KMS-11 (cell line): ENCODE data around the gene ZRANB1.

Experiments
- H2AFZ ChIP-seq: fragments of 200-600 bp; sonication (generic); 2 replicates; pipeline ENCODE4 v1.6.1; 2016; ENCODE audit warnings: antibody characterized with exemption, mixed run types, low read depth
- H3K27ac ChIP-seq: fragments of 200-600 bp; sonication (generic); 2 replicates; pipeline ENCODE4 v1.6.1; 2016; ENCODE audit warnings: mild to moderate bottlenecking, mixed run types
- H3K27me3 ChIP-seq: fragments of 200-600 bp; sonication (generic); 2 replicates; pipeline ENCODE4 v1.6.1; 2017; ENCODE audit warnings: mild to moderate bottlenecking, low read depth, mixed run types, moderate library complexity; ENCODE audit not compliant: insufficient read depth
- H3K36me3 ChIP-seq: fragments of 200-600 bp; sonication (generic); 2 replicates; pipeline ENCODE4 v1.6.1; 2017; ENCODE audit warnings: mild to moderate bottlenecking, mixed run types; ENCODE audit not compliant: insufficient read depth
- H3K4me1 ChIP-seq: fragments of 200-600 bp; sonication (generic); 2 replicates; pipeline ENCODE4 v1.6.1; 2016; ENCODE audit warnings: mild to moderate bottlenecking, low read depth, mixed run types; ENCODE audit not compliant: poor library complexity, severe bottlenecking
- H3K4me2 ChIP-seq: fragments of 200-600 bp; sonication (generic); 2 replicates; pipeline ENCODE4 v1.7.0; 2016; ENCODE audit warnings: mild to moderate bottlenecking, mixed run types
- H3K4me3 ChIP-seq: fragments of 200-600 bp; sonication (generic); IDR thresholded peaks from 2 replicates; pipeline ENCODE4 v1.6.1; 2017; ENCODE audit warnings: low read depth, low read length, mixed read lengths; ENCODE audit not compliant: insufficient read depth
- H3K79me2 ChIP-seq: fragments of 200-600 bp; sonication (generic); 2 replicates; pipeline ENCODE4 v1.6.1; 2016; ENCODE audit warnings: low read depth, mixed run types; ENCODE audit not compliant: insufficient read depth
- H3K9ac ChIP-seq: fragments of 200-600 bp; sonication (generic); 2 replicates; pipeline ENCODE4 v1.6.1; 2016; ENCODE audit warnings: mild to moderate bottlenecking, mixed run types
- H4K20me1 ChIP-seq: fragments of 200-600 bp; sonication (generic); 2 replicates; pipeline ENCODE4 v1.6.1; 2016; ENCODE audit warnings: mild to moderate bottlenecking, mixed run types; ENCODE audit not compliant: insufficient read depth
- CTCF ChIP-seq: fragments of 200-600 bp; sonication (generic); conservative IDR thresholded peaks from 2 replicates; pipeline ENCODE4 v1.6.1; 2017; ENCODE audit warnings: low read depth, mild to moderate bottlenecking, antibody characterized with exemption, low read length, moderate library complexity, mixed read lengths

ZRANB1 gene

GRCh38 chr10:124898471-124898870, 43.5 kb upstream of the ZRANB1 start:
- Histone ChIP-seq H3K9ac (no peak overlapping the region), H3K27me3 (no peaks in the 10 kb centered on the region), H3K27ac (no peak overlapping the region), H3K36me3 (no peaks in the 10 kb centered on the region), H3K79me2 (no peaks in the 10 kb centered on the region), H2AFZ (no peak overlapping the region), H4K20me1 (no peaks in the 10 kb centered on the region), H3K4me2 (no peak overlapping the region), H3K4me3 (no peak overlapping the region), H3K4me1 (no peaks in the 10 kb centered on the region)
- no peak for TF ChIP-seq CTCF

GRCh38 chr10:124899151-124899550, 42.8 kb upstream of the ZRANB1 start:
- H3K4me3 ChIP-seq = no peak overlapping the region
- no peaks in the 10 kb centered on the region for H3K4me1 ChIP-seq
- no peak overlapping the region for H2AFZ ChIP-seq
- H3K9ac ChIP-seq = no peak overlapping the region
- no peaks in the 10 kb centered on the region for H3K79me2 ChIP-seq
- no peaks in the 10 kb centered on the region for H3K27me3 ChIP-seq
- no peaks in the 10 kb centered on the region for H4K20me1 ChIP-seq
- no peak overlapping the region for H3K4me2 ChIP-seq
- H3K36me3 ChIP-seq = no peaks in the 10 kb centered on the region
- TF ChIP-seq CTCF = no peak
- no peak overlapping the region for H3K27ac ChIP-seq

GRCh38 chr10:124902462-124902861, 39.5 kb upstream of the ZRANB1 start:
- Histone ChIP-seq H3K79me2 (no peaks in the 10 kb centered on the region), H2AFZ (no peak overlapping the region), H3K36me3 (no peaks in the 10 kb centered on the region), H4K20me1 (no peaks in the 10 kb centered on the region), H3K27me3 (no peaks in the 10 kb centered on the region), H3K9ac (no peak overlapping the region), H3K27ac (no peak overlapping the region), H3K4me3 (no peak overlapping the region), H3K4me2 (no peak overlapping the region), H3K4me1 (peaks cover 11% of the 10 kb centered on the region)
- TF ChIP-seq CTCF = no peak

GRCh38 chr10:124903111-124903510, 38.8 kb upstream of the ZRANB1 start:
- H3K27me3 ChIP-seq = no peaks in the 10 kb centered on the region
- H4K20me1 ChIP-seq = no peaks in the 10 kb centered on the region
- TF ChIP-seq CTCF = no peak
- no peak overlapping the region for H3K9ac ChIP-seq
- H3K27ac ChIP-seq = no peak overlapping the region
- H3K36me3 ChIP-seq = no peaks in the 10 kb centered on the region
- H3K4me2 ChIP-seq = no peak overlapping the region
- no peak overlapping the region for H2AFZ ChIP-seq
- H3K79me2 ChIP-seq = no peaks in the 10 kb centered on the region
- peaks cover 18% of the 10 kb centered on the region for H3K4me1 ChIP-seq
- no peak overlapping the region for H3K4me3 ChIP-seq

GRCh38 chr10:124904796-124905195, 37.1 kb upstream of the ZRANB1 start:
- no peak overlapping the region for H3K4me2 ChIP-seq
- no peaks in the 10 kb centered on the region for H3K36me3 ChIP-seq
- H3K27me3 ChIP-seq = no peaks in the 10 kb centered on the region
- no peaks in the 10 kb centered on the region for H3K79me2 ChIP-seq
- no peak overlapping the region for H3K4me3 ChIP-seq
- peaks cover 20% of the 10 kb centered on the region for H3K4me1 ChIP-seq
- H3K27ac ChIP-seq = no peak overlapping the region
- H4K20me1 ChIP-seq = no peaks in the 10 kb centered on the region
- no peak overlapping the region for H2AFZ ChIP-seq
- TF ChIP-seq CTCF = no peak
- H3K9ac ChIP-seq = no peak overlapping the region
